HG02610 (cell line): ENCODE measurements around the gene PRDM5.
"Not testable (repeated sequence)": the region's sequence is repeated elsewhere in the genome, so short reads cannot be mapped to it uniquely, and the experiment has no call there.

Experiments
- ATAC-seq: cut with Tn5 transposase; IDR thresholded peaks from one replicate; pipeline ENCODE4 v1.9.1; 2021; ENCODE audit warnings: mild to moderate bottlenecking, moderate library complexity; ENCODE audit not compliant: unreplicated experiment

PRDM5 gene

GRCh38 chr4:120658772-120659171 is 263.8 kb downstream of the PRDM5 start:
- no peak for ATAC-seq

- ATAC-seq = no peak
Observed at GRCh38 chr4:120653804-120654573, 268.5 kb downstream of the PRDM5 start.

- not testable (repeated sequence) for ATAC-seq
Observed at GRCh38 chr4:120648336-120648735, 274.2 kb downstream of the PRDM5 start.
